Osteocyte (in vitro differentiated cells): Measurements from ENCODE around the gene CENPK. TPM values are rescaled to one million over a fixed set of nuclear protein-coding genes. Genes with fewer than 3 reads are reported as not detected.

Source experiments
- DNase-seq: peaks from one replicate; pipeline ENCODE4 v3.0.0; 2021; ENCODE audit warnings: mixed read lengths; ENCODE audit not compliant: unreplicated experiment; ENCODE audit errors: extremely low spot score
- H3K27ac Mint-ChIP-seq: one replicate; pipeline ENCODE4 v1.8.0; 2021; ENCODE audit warnings: mild to moderate bottlenecking, mixed read lengths; ENCODE audit not compliant: unreplicated experiment
- H3K27me3 Mint-ChIP-seq: one replicate; pipeline ENCODE4 v1.8.0; 2021; ENCODE audit warnings: mixed read lengths; ENCODE audit not compliant: unreplicated experiment
- H3K36me3 Mint-ChIP-seq: one replicate; pipeline ENCODE4 v1.8.0; 2021; ENCODE audit warnings: mixed read lengths; ENCODE audit not compliant: unreplicated experiment
- H3K4me1 Mint-ChIP-seq: one replicate; pipeline ENCODE4 v1.8.0; 2021; ENCODE audit warnings: mixed read lengths; ENCODE audit not compliant: unreplicated experiment
- H3K4me3 Mint-ChIP-seq: one replicate; pipeline ENCODE4 v1.8.0; 2021; ENCODE audit warnings: mild to moderate bottlenecking, moderate library complexity, mixed read lengths; ENCODE audit not compliant: unreplicated experiment
- H3K9me3 Mint-ChIP-seq: one replicate; pipeline ENCODE4 v1.8.0; 2021; ENCODE audit warnings: mixed read lengths; ENCODE audit not compliant: unreplicated experiment
- total RNA-seq: library from RNA; stranded (reverse); gene quantifications from 2 replicates; pipeline ENCODE4 v1.2.1, GENCODE V29; 2021
- TF ChIP-seq, protein P1 (sequence below): fragments of 200-600 bp; sonication (generic); IDR thresholded peaks from 2 replicates; pipeline ENCODE4 v1.5.0; 2021; ENCODE audit warnings: antibody characterized with exemption, mild to moderate bottlenecking, moderate library complexity

CENPK gene
- total RNA-seq, 1 donor from 2014 or later, result 11.3 TPM

DNA sequence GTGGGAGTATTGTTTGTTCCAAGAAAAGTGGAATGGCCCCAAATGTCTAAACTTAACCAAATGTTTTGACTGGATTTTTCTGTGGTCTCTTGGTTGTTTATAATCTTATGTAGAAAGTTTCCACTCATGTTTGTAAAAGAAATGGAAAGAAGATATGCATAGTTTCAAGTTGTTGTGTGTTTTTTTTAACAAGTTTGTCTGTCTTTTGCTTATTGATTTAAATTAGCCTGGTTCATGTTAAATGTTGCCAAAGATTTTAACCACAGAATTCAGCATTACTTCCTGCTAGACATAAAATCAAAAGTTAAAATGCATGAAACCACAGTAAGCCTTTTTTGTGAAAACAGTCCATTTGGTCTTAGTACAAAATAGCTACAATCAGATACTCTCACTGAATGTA, 14.2 kb upstream of the CENPK start:
- H3K4me1 Mint-ChIP-seq, result peaks cover 10% of the 10 kb centered on the region
- DNase-seq, result no peak
- H3K9me3 Mint-ChIP-seq, result no peaks in the 10 kb centered on the region
- H3K4me3 Mint-ChIP-seq, result no peak overlapping the region
- H3K27ac Mint-ChIP-seq, result peak overlapping the region; percentile 45
- TF ChIP-seq, protein P1, sequence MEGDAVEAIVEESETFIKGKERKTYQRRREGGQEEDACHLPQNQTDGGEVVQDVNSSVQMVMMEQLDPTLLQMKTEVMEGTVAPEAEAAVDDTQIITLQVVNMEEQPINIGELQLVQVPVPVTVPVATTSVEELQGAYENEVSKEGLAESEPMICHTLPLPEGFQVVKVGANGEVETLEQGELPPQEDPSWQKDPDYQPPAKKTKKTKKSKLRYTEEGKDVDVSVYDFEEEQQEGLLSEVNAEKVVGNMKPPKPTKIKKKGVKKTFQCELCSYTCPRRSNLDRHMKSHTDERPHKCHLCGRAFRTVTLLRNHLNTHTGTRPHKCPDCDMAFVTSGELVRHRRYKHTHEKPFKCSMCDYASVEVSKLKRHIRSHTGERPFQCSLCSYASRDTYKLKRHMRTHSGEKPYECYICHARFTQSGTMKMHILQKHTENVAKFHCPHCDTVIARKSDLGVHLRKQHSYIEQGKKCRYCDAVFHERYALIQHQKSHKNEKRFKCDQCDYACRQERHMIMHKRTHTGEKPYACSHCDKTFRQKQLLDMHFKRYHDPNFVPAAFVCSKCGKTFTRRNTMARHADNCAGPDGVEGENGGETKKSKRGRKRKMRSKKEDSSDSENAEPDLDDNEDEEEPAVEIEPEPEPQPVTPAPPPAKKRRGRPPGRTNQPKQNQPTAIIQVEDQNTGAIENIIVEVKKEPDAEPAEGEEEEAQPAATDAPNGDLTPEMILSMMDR, result no peak
- peaks cover 40% of the 10 kb centered on the region for H3K36me3 Mint-ChIP-seq
- no peaks in the 10 kb centered on the region for H3K27me3 Mint-ChIP-seq

- no peak overlapping the region for H3K27ac Mint-ChIP-seq
- no peaks in the 10 kb centered on the region for H3K27me3 Mint-ChIP-seq
- DNase-seq, result no peak
- TF ChIP-seq, protein P1, result no peak
- no peak overlapping the region for H3K4me3 Mint-ChIP-seq
- peaks cover 28% of the 10 kb centered on the region for H3K36me3 Mint-ChIP-seq
- H3K9me3 Mint-ChIP-seq, result no peaks in the 10 kb centered on the region
- H3K4me1 Mint-ChIP-seq, result peaks cover 1% of the 10 kb centered on the region
Measured at GRCh38 chr5:65570598-65571226, 7.7 kb upstream of the CENPK start.

- Mint-ChIP-seq H3K27me3 (no peaks in the 10 kb centered on the region), H3K4me3 (no peak overlapping the region), H3K9me3 (no peaks in the 10 kb centered on the region), H3K36me3 (peaks cover 12% of the 10 kb centered on the region), H3K27ac (peak overlapping the region; percentile 36), H3K4me1 (peaks cover 32% of the 10 kb centered on the region)
- TF ChIP-seq, protein P1, result no peak
- no peak for DNase-seq
Measured at GRCh38 chr5:65566505-65566904, 3.5 kb upstream of the CENPK start.

GRCh38 chr5:65563777-65564176, 809 bp upstream of the CENPK start:
- H3K36me3 Mint-ChIP-seq, result peaks cover 9% of the 10 kb centered on the region
- H3K4me3 Mint-ChIP-seq, result peak overlapping the region; percentile 97
- peak overlapping the region; percentile 99 for H3K27ac Mint-ChIP-seq
- TF ChIP-seq, protein P1, result no peak
- peaks cover 36% of the 10 kb centered on the region for H3K4me1 Mint-ChIP-seq
- no peak for DNase-seq
- H3K27me3 Mint-ChIP-seq, result no peaks in the 10 kb centered on the region
- no peaks in the 10 kb centered on the region for H3K9me3 Mint-ChIP-seq

DNA sequence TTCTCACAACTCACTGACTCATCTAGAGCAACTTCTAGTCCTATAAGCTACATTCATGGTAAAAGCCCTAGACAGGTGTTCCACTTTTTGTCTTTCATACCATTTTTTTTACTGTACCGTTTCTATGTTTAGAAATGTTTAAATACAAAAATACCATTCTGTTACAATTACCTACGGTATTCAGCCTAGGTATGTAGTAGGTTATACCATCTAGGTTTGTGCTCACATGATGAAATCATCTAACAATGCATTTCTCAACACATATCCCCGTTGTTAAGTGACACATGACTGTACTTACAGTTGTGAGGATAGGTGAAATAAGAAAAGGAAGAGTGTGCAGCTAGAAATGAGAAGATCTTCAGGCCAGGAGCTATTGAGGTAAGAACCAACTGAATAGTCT, 6.2 kb downstream of the CENPK start:
- no peak overlapping the region for H3K4me3 Mint-ChIP-seq
- TF ChIP-seq, protein P1, result no peak
- H3K36me3 Mint-ChIP-seq, result no peaks in the 10 kb centered on the region
- no peaks in the 10 kb centered on the region for H3K9me3 Mint-ChIP-seq
- no peak for DNase-seq
- peaks cover 6% of the 10 kb centered on the region for H3K4me1 Mint-ChIP-seq
- H3K27me3 Mint-ChIP-seq, result no peaks in the 10 kb centered on the region
- no peak overlapping the region for H3K27ac Mint-ChIP-seq
